Neutrophil (primary cell): ENCODE results near the gene STAT5A.

ENCODE experiments used
- H3K27ac ChIP-seq: fragments of 200-600 bp; sonication (generic); 2 replicates; pipeline ENCODE4 v1.5.1; 2016; ENCODE audit warnings: mild to moderate bottlenecking, moderate library complexity
- H3K27me3 ChIP-seq: fragments of 200-600 bp; sonication (generic); 2 replicates; pipeline ENCODE4 v1.6.0; 2016; ENCODE audit warnings: mild to moderate bottlenecking
- H3K36me3 ChIP-seq: fragments of 200-600 bp; sonication (generic); 2 replicates; pipeline ENCODE4 v1.5.1; 2017
- H3K4me1 ChIP-seq, 2 experiments: fragments of 200-600 bp in 1 of 2; sonication (generic) in 1 of 2; 1 replicate in 1 of 2; 2 replicates in 1 of 2; pipeline versions ENCODE4 v1.5.1 to v1.6.1; 2013 to 2016; ENCODE audit warnings: low read depth in 1 of 2, low read length in 1 of 2, mild to moderate bottlenecking in 1 of 2, moderate library complexity in 1 of 2; ENCODE audit not compliant: control insufficient read depth in 1 of 2, insufficient read depth in 1 of 2
- H3K4me3 ChIP-seq, 2 experiments: fragments of 200-600 bp in 1 of 2; sonication (generic) in 1 of 2; 1 replicate in 1 of 2; 2 replicates in 1 of 2; pipeline ENCODE4 v1.5.1; 2013 to 2016; ENCODE audit warnings: low read depth in 1 of 2, low read length in 1 of 2, mild to moderate bottlenecking in 1 of 2, moderate library complexity in 1 of 2
- H3K9me3 ChIP-seq: fragments of 200-600 bp; sonication (generic); 2 replicates; pipeline ENCODE4 v1.5.1; 2016
- TF ChIP-seq, protein P1 (sequence below): fragments of 200-600 bp; sonication (generic); IDR thresholded peaks from 2 replicates; pipeline ENCODE4 v1.5.1; 2016; ENCODE audit warnings: antibody characterized with exemption

STAT5A gene

DNA sequence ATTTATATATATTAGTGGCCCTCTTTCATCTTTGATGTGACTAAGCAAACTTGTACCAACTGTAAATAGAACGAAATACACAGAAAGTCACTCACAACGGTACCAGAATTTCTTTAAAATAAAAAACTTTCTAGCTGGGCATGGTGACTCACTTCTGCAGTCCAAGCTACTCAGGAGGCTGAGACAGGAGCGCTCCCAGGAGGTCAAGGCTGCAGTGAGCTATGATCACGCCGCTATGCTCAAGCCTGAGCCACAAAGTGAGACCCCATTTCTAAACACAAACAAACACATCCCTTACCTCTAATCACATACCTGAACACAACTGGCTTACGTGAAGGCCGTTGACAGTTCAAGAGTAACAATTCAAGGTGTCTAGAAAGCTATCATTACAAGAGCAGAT is 41.8 kb upstream of the STAT5A start:
- H3K9me3 ChIP-seq = no peaks in the 10 kb centered on the region
- H3K27me3 ChIP-seq = no peaks in the 10 kb centered on the region
- H3K4me3 ChIP-seq = peak overlapping the region; percentile 18 to 62
- H3K27ac ChIP-seq = peak overlapping the region; percentile 97
- TF ChIP-seq, protein P1, sequence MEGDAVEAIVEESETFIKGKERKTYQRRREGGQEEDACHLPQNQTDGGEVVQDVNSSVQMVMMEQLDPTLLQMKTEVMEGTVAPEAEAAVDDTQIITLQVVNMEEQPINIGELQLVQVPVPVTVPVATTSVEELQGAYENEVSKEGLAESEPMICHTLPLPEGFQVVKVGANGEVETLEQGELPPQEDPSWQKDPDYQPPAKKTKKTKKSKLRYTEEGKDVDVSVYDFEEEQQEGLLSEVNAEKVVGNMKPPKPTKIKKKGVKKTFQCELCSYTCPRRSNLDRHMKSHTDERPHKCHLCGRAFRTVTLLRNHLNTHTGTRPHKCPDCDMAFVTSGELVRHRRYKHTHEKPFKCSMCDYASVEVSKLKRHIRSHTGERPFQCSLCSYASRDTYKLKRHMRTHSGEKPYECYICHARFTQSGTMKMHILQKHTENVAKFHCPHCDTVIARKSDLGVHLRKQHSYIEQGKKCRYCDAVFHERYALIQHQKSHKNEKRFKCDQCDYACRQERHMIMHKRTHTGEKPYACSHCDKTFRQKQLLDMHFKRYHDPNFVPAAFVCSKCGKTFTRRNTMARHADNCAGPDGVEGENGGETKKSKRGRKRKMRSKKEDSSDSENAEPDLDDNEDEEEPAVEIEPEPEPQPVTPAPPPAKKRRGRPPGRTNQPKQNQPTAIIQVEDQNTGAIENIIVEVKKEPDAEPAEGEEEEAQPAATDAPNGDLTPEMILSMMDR = no peak
- H3K4me1 ChIP-seq = peaks cover 66 to 70% of the 10 kb centered on the region in 2 experiments
- no peaks in the 10 kb centered on the region for H3K36me3 ChIP-seq

DNA sequence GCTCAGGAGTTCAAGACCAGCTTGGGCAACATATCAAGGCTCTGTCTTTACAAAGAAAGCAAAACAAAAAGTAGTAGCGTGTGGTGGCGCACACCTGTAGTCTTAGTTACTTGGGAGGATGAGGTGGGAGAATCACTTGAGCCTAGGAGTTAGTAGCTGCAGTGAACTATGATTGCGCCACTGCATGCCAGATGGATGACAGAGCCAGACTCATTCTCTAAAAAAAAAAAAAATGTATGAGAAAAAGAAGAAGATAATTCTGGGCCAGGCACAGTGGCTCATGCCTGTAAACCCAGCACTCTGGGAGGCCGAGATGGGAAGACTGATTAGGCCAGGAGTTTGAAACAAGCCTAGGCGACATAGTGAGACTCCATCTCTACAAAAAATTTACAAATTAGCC is 40.6 kb upstream of the STAT5A start:
- TF ChIP-seq, protein P1 = no peak
- no peaks in the 10 kb centered on the region for H3K27me3 ChIP-seq
- H3K9me3 ChIP-seq = no peaks in the 10 kb centered on the region
- no peaks in the 10 kb centered on the region for H3K36me3 ChIP-seq
- H3K4me1 ChIP-seq = peaks cover 78 to 82% of the 10 kb centered on the region in 2 experiments
- H3K27ac ChIP-seq = peak overlapping the region; percentile 97
- peak overlapping the region; percentile 52 to 62 for H3K4me3 ChIP-seq

DNA sequence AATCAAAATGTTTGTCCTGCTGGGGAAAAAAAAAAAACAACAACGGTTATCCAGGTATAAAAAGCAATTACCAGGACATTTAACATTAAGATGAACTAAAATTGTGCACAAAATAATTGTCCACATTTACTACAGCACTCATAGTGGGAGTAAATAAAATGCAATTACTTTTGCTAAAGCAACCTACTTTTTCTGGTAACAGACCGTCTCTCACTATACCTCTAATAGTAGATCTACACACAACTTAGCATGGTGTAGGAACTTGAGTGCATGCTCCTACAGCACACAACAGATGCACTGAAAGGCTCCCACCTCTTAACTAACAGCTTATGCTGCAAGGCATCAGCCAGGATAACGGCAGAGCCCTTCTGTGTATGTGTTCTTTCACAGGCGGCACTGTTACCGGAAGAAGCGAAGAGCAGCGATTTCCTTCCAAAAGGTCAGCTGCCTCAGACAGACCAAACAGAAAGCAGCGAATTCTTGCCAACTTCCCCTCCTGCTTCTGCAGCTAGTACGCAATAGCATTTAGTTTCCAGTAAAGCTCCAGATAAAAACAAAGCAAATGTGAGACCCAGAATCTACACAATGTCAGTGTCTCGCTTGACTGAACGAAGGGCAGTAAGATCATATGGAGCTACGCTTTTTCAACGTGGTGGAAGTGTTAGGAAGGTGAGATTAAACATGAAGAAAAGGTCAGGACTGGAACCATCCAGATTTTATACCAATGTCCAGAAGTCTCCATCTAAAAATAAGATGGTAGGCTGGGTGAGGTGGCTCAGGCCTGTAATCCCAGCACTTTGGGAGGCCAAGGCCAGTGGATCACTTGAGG is 39.7 kb upstream of the STAT5A start:
- Histone ChIP-seq H3K4me3 (peak overlapping the region; percentile 52 to 62), H3K4me1 (peaks cover 80 to 85% of the 10 kb centered on the region in 2 experiments), H3K36me3 (no peaks in the 10 kb centered on the region), H3K27ac (peak overlapping the region; percentile 97), H3K9me3 (no peaks in the 10 kb centered on the region), H3K27me3 (no peaks in the 10 kb centered on the region)
- TF ChIP-seq, protein P1 = peak; percentile 42

DNA sequence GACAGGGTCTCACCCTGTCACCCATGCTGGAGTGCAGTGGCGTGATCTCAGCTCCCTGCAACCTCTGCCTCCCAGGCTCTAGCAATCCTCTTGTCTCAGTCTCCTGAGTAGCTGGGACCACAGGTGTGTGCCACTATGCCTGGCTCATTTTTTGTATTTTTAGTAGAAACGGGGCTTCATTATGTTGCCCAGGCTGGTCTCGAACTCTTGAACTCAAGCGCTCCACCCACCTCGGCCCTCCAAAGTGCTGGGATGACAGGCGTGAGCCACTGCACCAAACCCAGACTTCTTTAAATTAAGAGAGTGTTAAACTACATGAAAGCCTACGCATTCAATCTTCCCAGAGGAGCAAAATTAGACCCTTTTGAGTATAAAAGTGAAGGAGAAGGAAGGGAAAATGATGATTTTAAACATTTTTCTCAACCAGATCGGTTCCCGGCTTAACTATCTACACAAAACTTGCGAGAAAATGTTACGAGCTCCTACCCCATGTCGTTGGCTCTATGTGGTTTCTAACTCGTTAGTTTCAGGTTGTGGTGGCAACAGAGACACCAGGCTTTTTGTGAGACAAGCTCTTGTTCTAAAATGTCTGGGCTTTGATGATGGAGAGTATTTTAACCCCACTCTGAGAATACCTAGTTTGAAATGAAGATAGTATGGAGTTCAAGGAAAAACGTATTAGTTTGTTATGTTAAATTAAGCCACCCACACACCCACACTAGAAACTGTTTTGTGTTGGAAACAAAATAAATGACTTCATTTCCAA is 38.4 kb upstream of the STAT5A start:
- Histone ChIP-seq H3K4me3 (peak overlapping the region; percentile 52 to 62), H3K4me1 (peaks cover 91 to 95% of the 10 kb centered on the region in 2 experiments), H3K27ac (peak overlapping the region; percentile 97)

DNA sequence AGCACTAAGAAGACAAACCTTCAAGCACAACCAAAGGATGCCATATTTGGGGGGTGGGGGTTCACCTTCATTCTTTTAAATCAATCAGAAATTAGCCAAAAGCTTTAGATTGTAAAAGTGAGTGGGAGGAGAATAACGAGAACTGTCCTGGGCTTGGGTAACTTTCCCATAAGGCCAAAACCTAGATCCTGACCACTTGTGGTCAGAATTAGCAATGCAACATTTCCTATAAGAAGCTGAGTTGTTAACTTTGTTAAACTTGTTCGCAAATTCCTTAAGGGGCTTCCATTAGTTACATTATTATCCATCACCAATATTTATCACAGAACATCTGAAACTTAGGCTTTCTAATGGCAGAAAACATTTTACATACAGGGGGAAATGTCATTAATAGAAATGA is 37.2 kb upstream of the STAT5A start:
- peak overlapping the region; percentile 28 to 52 for H3K4me3 ChIP-seq
- peak overlapping the region; percentile 97 for H3K27ac ChIP-seq
- H3K4me1 ChIP-seq = peaks cover 99% of the 10 kb centered on the region in 2 experiments
- H3K27me3 ChIP-seq = no peaks in the 10 kb centered on the region
- no peaks in the 10 kb centered on the region for H3K9me3 ChIP-seq
- TF ChIP-seq, protein P1 = peak; percentile 73
- H3K36me3 ChIP-seq = no peaks in the 10 kb centered on the region

More for the DNA sequence above, 38.4 kb upstream of the STAT5A start:
- Histone ChIP-seq H3K9me3 (no peaks in the 10 kb centered on the region), H3K27me3 (no peaks in the 10 kb centered on the region), H3K36me3 (no peaks in the 10 kb centered on the region)
- TF ChIP-seq, protein P1 = no peak
